HL-60/S4 (cell line): ENCODE measurements around the gene CCDC102B.

Experiments used
- in situ Hi-C: fragments of 300-500 bp; cut with MboI; formaldehyde crosslinking; loops from 2 replicates; pipeline ENCODE4 v1.14.3; 2022; ENCODE audit warnings: low sequenced_read_pairs

Gene CCDC102B

GRCh38 chr18:69044215-69044614, 246.3 kb downstream of the CCDC102B start:
- in situ Hi-C loops: no loop called here

GRCh38 chr18:69064063-69064462, 266.2 kb downstream of the CCDC102B start:
- in situ Hi-C loops: no loop called here

- in situ Hi-C loops: no loop called here
These were observed 269.2 kb downstream of the CCDC102B start for GRCh38 chr18:69067048-69067447.

GRCh38 chr18:69071680-69072079, 273.8 kb downstream of the CCDC102B start:
- in situ Hi-C loops: no loop called here

- in situ Hi-C loops: no loop called here
These were observed 284.0 kb downstream of the CCDC102B start for GRCh38 chr18:69081846-69082245.

- in situ Hi-C loops: no loop called here
These were observed 284.6 kb downstream of the CCDC102B start for GRCh38 chr18:69082499-69082898.

GRCh38 chr18:69085951-69086350, 288.1 kb downstream of the CCDC102B start:
- in situ Hi-C loops: no loop called here

- in situ Hi-C loops: no loop called here
These were observed 291.1 kb downstream of the CCDC102B start for GRCh38 chr18:69088973-69089372.

- in situ Hi-C loops: no loop called here
These were observed 299.5 kb downstream of the CCDC102B start for GRCh38 chr18:69097349-69097748.

GRCh38 chr18:69102959-69103358, 305.1 kb downstream of the CCDC102B start:
- in situ Hi-C loops: no loop called here
